HG03571 (cell line): Measurements from ENCODE around the gene RAB9B.
"Not testable (repeated sequence)": the region's sequence is repeated elsewhere in the genome, so short reads cannot be mapped to it uniquely, and the experiment has no call there.

Source experiments
- ATAC-seq: cut with Tn5 transposase; IDR thresholded peaks from one replicate; pipeline ENCODE4 v1.9.1; 2021; ENCODE audit not compliant: unreplicated experiment

The RAB9B gene

GRCh38 chrX:103817101-103817500 lies 15.0 kb downstream of the RAB9B start:
- not testable (repeated sequence) for ATAC-seq

GRCh38 chrX:103811858-103812257 lies 20.2 kb downstream of the RAB9B start:
- ATAC-seq: no peak

GRCh38 chrX:103806862-103807474 lies 25.1 kb downstream of the RAB9B start:
- ATAC-seq: no peak

GRCh38 chrX:103805860-103806259 lies 26.2 kb downstream of the RAB9B start:
- ATAC-seq: no peak

- ATAC-seq: no peak
Measured at GRCh38 chrX:103800318-103800717, 31.7 kb downstream of the RAB9B start.

- ATAC-seq: no peak
Measured at GRCh38 chrX:103797691-103798090, 34.4 kb downstream of the RAB9B start.

GRCh38 chrX:103794119-103794518 lies 37.9 kb downstream of the RAB9B start:
- no peak for ATAC-seq

GRCh38 chrX:103793545-103793940 lies 38.5 kb downstream of the RAB9B start:
- no peak for ATAC-seq

GRCh38 chrX:103792916-103793544 lies 39.0 kb downstream of the RAB9B start:
- ATAC-seq: no peak

- no peak for ATAC-seq
Measured at GRCh38 chrX:103791826-103792485, 40.1 kb downstream of the RAB9B start.

- ATAC-seq: no peak
Measured at GRCh38 chrX:103791228-103791627, 40.8 kb downstream of the RAB9B start.

GRCh38 chrX:103789004-103789403 lies 43.1 kb downstream of the RAB9B start:
- no peak for ATAC-seq

- no peak for ATAC-seq
Measured at GRCh38 chrX:103783971-103784370, 48.1 kb downstream of the RAB9B start.

- ATAC-seq: no peak
Measured at GRCh38 chrX:103783196-103783595, 48.9 kb downstream of the RAB9B start.

- ATAC-seq: no peak
Measured at GRCh38 chrX:103782640-103783039, 49.4 kb downstream of the RAB9B start.

GRCh38 chrX:103781706-103782105 lies 50.4 kb downstream of the RAB9B start:
- ATAC-seq: no peak

GRCh38 chrX:103781062-103781402 lies 51.0 kb downstream of the RAB9B start:
- no peak for ATAC-seq

- ATAC-seq: no peak
Measured at GRCh38 chrX:103780336-103781061, 51.6 kb downstream of the RAB9B start.

GRCh38 chrX:103779141-103779789 lies 52.8 kb downstream of the RAB9B start:
- ATAC-seq: no peak

- ATAC-seq: no peak
Measured at GRCh38 chrX:103776546-103776945, 55.5 kb downstream of the RAB9B start, which contains the start of gene PLP1. Gene PLP1, plus strand, starts transcription at chrX:103776840. Its CDS starts 156 bp downstream, at chrX:103776996.

- no peak for ATAC-seq
Measured at GRCh38 chrX:103774070-103774642, 57.9 kb downstream of the RAB9B start.
